Stomach (tissue), 4 donors: ENCODE measurements around the gene CRIM1.

Experiments
- EP300 ChIP-seq: sonication (generic); formaldehyde crosslinking; IDR thresholded peaks from one replicate; pipeline ENCODE4 v1.6.1; 2017; ENCODE audit warnings: antibody characterized with exemption
- POLR2A ChIP-seq, 4 donors: fragments of 450-650 bp; IDR thresholded peaks; one replicate each; pipeline ENCODE4 v1.6.1; 2016; ENCODE audit warnings: antibody characterized with exemption in 4 of 4, control low read depth in 2 of 4, mild to moderate bottlenecking in 1 of 4, moderate library complexity in 1 of 4
- POLR2AphosphoS5 ChIP-seq, 3 donors: sonication (generic); formaldehyde crosslinking; IDR thresholded peaks; one replicate each; pipeline ENCODE4 v1.6.1; 2016; ENCODE audit warnings: antibody characterized with exemption in 3 of 3
- TF ChIP-seq, protein P1 (sequence below), 7 experiments: fragments of 450-650 bp in 4 of 7; fragments of 200-600 bp in 3 of 7; sonication (generic) in 3 of 7; IDR thresholded peaks; one replicate each; pipeline ENCODE4 v1.5.1; 2016 to 2019; ENCODE audit warnings: antibody characterized with exemption in 7 of 7, control low read depth in 2 of 7, mild to moderate bottlenecking in 1 of 7

GRCh38 chr2:36433311-36434217, 78.0 kb downstream of the CRIM1 start:
- TF ChIP-seq, protein P1, sequence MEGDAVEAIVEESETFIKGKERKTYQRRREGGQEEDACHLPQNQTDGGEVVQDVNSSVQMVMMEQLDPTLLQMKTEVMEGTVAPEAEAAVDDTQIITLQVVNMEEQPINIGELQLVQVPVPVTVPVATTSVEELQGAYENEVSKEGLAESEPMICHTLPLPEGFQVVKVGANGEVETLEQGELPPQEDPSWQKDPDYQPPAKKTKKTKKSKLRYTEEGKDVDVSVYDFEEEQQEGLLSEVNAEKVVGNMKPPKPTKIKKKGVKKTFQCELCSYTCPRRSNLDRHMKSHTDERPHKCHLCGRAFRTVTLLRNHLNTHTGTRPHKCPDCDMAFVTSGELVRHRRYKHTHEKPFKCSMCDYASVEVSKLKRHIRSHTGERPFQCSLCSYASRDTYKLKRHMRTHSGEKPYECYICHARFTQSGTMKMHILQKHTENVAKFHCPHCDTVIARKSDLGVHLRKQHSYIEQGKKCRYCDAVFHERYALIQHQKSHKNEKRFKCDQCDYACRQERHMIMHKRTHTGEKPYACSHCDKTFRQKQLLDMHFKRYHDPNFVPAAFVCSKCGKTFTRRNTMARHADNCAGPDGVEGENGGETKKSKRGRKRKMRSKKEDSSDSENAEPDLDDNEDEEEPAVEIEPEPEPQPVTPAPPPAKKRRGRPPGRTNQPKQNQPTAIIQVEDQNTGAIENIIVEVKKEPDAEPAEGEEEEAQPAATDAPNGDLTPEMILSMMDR (IDR thresholded peaks at IDR 0.05), result no peak
- no peak for TF ChIP-seq POLR2A (IDR thresholded peaks at IDR 0.05)
- no peak for TF ChIP-seq EP300
- peak in 1 of 3 donors; percentile 12 for TF ChIP-seq POLR2AphosphoS5 (IDR thresholded peaks at IDR 0.05)
